Upper lobe of left lung (tissue), 4 donors: ENCODE measurements around the gene IQGAP1.

Experiments
- CTCF ChIP-seq, 6 experiments: fragments of 450-650 bp in 4 of 6; fragments of 200-600 bp in 2 of 6; sonication (generic) in 2 of 6; IDR thresholded peaks; one replicate each; pipeline ENCODE4 v1.5.1; 2016 to 2019; ENCODE audit warnings: antibody characterized with exemption in 6 of 6
- POLR2A ChIP-seq, 4 donors: fragments of 450-650 bp; IDR thresholded peaks; one replicate each; pipeline ENCODE4 v1.5.1; 2016 to 2017; ENCODE audit warnings: antibody characterized with exemption in 4 of 4, mild to moderate bottlenecking in 2 of 4
- POLR2AphosphoS5 ChIP-seq, 2 donors: sonication (generic); formaldehyde crosslinking; IDR thresholded peaks; one replicate each; pipeline ENCODE4 v1.5.1; 2017; ENCODE audit warnings: antibody characterized with exemption in 2 of 2

- TF ChIP-seq CTCF (IDR thresholded peaks at IDR 0.05) (no peak), POLR2AphosphoS5 (IDR thresholded peaks at IDR 0.05) (no peak), POLR2A (IDR thresholded peaks at IDR 0.05) (no peak)
These were observed 75.3 kb downstream of the IQGAP1 start for GRCh38 chr15:90463381-90463780.
